HS-5 (cell line): ENCODE data around the gene ZNF488.

Experiments
- DNase-seq: peaks from one replicate; pipeline ENCODE4 v3.0.0-alpha.2; 2012; ENCODE audit warnings: low read depth

The ZNF488 gene

DNA sequence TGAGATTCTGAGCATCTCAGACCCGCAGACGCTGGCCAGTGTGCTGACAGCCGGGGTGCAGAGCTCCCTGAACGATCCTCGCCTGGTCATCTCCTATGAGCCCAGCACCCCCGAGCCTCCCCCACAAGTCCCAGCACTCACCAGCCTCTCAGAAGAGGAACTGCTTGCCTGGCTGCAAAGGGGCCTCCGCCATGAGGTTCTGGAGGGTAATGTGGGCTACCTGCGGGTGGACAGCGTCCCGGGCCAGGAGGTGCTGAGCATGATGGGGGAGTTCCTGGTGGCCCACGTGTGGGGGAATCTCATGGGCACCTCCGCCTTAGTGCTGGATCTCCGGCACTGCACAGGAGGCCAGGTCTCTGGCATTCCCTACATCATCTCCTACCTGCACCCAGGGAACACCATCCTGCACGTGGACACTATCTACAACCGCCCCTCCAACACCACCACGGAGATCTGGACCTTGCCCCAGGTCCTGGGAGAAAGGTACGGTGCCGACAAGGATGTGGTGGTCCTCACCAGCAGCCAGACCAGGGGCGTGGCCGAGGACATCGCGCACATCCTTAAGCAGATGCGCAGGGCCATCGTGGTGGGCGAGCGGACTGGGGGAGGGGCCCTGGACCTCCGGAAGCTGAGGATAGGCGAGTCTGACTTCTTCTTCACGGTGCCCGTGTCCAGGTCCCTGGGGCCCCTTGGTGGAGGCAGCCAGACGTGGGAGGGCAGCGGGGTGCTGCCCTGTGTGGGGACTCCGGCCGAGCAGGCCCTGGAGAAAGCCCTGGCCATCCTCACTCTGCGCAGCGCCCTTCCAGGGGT is 35.2 kb downstream of the ZNF488 start:
- DNase-seq: no peak

DNA sequence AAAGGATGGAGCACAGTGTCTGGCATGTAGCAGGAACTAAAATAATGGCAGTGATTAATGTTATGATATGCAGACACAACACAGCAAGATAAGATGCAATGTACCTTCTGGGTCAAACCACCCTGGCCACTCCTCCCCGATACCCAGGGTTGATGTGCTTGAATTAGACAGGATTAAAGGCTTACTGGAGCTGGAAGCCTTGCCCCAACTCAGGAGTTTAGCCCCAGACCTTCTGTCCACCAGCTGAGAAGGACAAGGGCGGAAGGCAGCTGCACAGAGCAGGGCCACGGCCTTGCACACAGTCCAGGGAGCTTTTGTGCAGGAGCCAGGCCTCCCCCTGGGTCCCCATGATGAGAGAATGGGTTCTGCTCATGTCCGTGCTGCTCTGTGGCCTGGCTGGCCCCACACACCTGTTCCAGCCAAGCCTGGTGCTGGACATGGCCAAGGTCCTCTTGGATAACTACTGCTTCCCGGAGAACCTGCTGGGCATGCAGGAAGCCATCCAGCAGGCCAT is 35.9 kb downstream of the ZNF488 start, which contains the start of gene RBP3:
Gene RBP3 (plus strand): TSS at position 226 of the 514 bp plus-strand sequence. CDS start 122 bp downstream, at position 348.
- no peak for DNase-seq

DNA sequence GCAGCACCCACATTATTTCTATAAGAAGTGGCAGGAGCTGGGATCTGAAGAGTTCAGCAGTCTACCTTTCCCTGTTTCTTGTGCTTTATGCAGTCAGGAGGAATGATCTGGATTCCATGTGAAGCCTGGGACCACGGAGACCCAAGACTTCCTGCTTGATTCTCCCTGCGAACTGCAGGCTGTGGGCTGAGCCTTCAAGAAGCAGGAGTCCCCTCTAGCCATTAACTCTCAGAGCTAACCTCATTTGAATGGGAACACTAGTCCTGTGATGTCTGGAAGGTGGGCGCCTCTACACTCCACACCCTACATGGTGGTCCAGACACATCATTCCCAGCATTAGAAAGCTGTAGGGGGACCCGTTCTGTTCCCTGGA is 36.8 kb downstream of the ZNF488 start:
- no peak for DNase-seq

DNA sequence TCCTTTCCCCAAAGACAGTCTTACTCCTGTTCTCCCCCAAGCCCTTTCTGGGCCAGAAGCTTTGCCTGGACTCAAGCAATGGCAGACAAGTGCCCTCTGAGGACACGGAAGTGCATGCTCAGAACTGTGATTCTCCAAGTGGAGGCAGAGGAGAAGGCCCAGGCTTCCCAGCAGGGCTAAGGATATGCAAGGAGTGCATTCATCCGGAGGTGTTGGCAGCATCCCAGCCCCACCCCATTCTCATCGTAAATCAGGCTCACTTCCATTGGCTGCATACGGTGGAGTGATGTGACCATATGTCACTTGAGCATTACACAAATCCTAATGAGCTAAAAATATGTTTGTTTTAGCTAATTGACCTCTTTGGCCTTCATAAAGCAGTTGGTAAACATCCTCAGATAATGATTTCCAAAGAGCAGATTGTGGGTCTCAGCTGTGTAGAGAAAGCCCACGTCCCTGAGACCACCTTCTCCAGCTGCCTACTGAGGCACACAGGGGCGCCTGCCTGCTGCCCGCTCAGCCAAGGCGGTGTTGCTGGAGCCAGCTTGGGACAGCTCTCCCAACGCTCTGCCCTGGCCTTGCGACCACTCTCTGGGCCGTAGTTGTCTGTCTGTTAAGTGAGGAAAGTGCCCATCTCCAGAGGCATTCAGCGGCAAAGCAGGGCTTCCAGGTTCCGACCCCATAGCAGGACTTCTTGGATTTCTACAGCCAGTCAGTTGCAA is 37.4 kb downstream of the ZNF488 start:
- DNase-seq: no peak

DNA sequence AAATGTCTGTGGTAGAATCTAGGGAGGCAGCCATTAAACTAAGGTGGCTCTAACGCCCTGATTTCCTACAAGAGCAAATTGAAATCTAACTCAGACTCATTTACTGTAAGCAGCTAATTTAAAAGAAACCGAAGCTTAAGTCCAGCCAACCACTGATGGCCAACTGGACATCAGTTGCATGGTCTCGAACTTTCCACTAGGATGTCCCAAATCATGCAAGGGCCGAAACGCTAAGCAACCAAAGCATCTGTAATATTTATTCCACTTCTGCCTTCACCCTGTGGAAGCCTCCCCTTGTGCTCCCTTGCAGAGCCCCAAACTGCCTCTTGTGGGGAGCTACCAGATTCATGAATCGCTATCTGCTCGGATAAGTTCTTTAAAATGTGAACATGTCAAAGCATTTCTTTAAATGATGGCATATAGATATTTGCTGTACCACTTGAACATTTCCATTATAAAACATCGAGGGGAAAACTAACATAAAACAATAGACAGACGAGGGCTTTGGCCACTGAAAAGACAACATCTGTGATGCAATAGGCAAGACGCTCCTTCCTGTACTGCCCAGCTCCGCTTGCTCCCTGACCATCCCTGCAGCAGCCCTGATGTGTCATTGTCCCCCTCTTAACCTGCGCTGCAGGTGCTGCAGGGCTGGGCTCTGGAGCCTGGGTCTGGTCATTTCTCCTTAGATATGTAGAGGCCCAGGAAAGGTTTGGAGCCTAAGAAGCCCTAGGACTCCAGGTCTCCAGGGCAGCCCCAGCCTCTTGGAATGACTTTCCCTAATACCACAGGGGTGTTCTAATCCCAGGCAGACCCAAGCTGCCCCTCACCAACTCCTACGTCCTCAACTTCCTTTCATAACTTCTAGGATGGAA is 38.9 kb downstream of the ZNF488 start:
- DNase-seq: no peak

GRCh38 chr10:47340608-47341170 is 43.4 kb downstream of the ZNF488 start:
- DNase-seq: peak; percentile 15

DNA sequence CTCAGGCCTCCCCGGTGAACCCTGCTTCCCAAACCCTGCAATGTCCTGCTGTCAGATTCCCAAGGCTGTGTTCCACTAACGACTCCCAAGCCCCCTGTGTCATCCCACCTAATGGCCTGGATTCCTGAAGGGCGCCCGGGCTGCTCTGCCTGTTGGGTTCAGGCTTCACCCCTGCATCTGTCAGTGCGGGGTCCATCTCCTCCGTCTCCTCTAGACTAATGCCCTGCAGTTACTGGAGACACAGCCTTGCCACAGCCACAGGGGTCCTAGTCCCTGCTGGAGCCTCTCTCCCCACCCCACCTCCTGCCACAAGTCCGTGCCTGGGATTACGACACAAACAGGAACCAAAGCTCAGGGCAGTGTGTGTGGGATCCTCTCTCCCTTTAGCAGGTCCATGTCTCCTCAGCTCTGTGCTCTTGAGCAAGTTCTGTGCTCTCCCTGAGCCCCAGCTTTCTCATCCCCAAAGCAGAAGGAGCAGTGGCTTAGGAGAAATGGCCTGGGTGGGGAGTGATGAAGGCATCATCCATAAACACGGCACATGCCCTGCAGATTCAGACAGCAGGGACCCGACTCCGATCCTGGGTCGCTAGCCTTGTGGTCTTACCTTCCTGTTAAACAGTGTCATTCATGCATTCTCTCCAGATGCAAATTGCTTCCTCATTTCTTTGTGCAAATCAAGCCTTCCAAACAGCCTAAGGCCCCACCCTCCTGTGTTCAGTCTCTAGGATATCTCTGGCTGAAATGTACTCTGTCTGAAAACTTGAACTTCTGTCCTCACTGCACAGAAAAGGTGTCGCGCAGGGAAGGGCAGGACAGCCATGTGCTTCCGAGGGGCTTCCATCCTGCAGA is 44.1 kb downstream of the ZNF488 start:
- no peak for DNase-seq

DNA sequence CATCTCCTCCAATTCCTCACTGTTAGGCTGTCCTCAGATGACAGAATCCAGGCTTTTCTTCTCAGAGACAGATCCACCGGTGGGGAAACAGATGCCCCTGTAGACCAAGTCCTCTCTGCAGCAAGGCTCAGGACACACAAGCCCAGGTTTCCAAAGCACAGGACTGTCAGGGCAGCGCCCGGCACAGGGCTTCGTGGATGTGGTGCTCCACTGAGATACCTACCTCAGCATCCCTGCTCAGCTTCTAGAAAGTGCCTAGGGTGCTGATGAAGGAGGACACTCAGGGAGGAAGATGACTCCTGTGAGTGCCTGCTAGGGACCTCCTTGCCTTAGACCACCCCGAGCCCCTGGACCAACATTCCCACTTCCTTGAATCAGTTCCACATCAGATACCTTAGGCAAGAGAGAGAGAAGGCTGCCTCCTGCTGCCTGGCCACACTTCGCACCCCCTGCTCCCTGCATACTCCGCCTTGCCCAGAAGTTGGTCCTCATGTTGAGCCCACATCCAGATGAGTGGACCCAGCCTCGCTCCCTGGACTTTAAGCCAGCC is 44.8 kb downstream of the ZNF488 start:
- DNase-seq: no peak

GRCh38 chr10:47337310-47337709 is 46.8 kb downstream of the ZNF488 start:
- DNase-seq: no peak

DNA sequence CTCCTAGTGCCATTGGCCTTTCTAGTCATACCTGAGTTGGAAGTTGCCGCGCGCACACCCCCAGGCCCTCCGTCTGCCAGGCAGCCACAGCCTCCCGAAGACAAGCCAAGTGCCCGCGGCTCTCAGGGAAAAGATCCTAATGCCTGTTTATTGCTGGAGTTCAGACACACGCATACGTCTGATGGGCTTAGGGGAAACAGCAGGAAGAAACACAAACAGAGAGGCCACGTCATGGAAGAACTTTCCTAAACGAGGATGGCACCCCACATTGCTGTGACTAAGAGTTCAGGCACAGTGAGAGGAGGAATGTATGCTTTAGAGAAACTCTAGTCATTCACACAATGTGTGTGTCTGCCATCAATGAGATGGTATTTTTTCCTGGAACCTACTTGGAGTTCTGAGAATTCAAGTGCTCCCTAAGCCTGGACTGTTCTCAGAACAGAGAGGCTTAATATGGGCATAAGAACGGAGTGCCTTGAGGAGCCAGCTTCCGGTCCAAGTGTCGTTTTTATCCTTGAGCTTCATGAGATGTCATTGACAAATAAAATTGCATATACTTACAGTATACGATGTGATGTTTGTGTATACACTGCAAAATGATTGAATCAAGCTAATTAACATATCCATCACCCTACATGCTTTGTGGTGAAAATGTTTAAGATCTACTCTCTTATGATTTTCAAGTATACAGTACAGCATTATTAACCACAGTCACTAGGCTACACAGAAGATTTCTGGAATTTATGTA is 47.5 kb downstream of the ZNF488 start:
- no peak for DNase-seq

- no peak for DNase-seq
Observed at GRCh38 chr10:47335906-47336305, 48.2 kb downstream of the ZNF488 start.

DNA sequence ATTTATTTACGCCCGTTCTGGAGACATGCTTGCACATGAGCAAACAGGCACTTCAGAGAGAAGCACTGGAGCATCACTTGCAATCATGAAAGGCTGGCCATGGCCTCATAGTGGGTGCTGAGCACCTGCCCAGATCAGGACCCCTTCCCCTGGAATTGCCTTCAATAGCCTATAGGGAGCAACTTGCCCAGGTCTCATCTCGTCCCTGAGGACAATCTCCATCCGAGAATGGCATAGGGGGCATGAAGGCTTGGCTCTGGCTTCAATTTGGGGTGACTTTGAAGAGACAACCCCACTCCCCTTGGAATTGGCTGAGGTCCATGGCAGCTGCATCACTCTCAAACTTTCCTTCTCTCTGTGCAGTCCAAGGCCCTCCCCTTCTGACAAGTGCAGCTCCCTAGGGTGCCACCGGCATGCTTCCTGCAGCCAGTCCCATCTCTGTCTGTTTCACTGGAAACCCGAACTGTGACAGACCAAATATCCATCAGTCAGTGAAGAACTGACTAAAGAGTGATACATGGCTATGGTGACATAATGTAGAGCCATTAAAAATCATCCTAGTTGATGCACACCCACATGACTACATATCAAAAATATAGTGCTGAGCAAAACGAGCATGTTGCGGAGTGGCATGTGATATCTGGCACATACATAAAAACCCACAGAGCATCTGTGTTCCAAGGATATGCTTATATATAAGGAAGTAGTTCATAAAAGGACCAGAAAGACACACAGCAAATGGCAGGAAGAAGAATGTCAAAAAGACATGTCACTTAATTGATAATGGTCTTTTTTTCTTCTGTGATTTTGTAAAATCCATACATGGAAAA is 49.4 kb downstream of the ZNF488 start:
- no peak for DNase-seq

GRCh38 chr10:47333532-47333931 is 50.6 kb downstream of the ZNF488 start:
- no peak for DNase-seq

DNA sequence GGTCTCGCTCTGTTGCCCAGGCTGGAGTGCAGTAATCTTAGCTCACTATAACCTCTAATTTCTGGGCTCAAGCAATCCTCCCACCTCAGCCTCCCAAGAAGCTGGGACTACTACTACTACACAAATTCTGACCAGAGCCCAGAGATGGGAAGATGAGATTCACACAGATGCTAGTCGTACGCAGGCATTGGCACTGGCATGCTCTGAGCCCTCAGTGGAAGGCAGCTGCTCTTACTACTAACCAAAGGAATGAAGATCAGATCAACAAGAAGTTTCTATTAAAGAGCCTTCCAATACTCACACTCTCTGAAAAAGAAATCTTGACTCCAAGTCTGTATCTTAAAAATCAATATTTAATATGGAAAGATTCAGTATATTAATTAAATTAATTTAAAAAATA is 51.1 kb downstream of the ZNF488 start:
- DNase-seq: no peak

DNA sequence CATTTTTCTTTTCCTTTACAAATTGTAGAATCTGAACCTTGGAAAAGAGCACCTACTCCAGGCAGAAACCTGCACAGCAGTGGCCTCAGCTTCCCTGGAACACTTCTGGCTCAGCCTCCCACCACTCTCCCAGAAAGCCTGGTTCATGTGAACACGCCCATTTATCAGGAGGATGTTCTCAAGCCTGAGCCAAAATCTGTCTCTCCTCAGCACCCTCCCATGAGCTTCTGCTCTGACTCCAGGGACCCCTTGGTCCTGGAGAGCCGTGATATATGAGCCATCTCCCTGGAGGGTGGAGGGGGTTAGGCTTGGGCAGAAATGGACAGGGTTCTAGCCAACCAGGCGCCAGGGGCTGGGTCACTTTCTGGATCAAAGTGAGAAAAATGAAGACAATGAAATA is 51.7 kb downstream of the ZNF488 start:
- DNase-seq: no peak

DNA sequence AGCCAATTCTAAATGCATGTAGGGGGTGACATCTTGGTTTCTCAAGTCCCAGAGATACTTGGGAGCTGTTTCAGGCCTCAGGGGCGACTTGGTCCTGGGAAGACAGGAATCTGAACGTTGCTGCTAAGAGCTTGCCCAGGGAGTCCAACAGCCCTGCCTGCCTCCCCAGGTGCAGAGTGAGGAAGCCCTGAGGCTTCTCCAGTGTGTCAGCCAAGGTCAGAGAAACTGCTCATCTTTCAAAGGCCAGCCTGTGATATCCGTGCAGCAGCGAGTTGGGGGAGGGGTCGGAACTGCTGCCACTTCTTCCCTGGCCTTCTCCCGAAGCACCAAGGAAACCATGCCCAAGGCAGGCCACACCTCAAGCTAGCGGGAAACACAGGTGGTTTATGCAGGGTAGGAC is 52.1 kb downstream of the ZNF488 start:
- no peak for DNase-seq

- DNase-seq: no peak
Observed at GRCh38 chr10:47331491-47331890, 52.6 kb downstream of the ZNF488 start.

- DNase-seq: no peak
Observed at GRCh38 chr10:47330804-47331203, 53.3 kb downstream of the ZNF488 start.

DNA sequence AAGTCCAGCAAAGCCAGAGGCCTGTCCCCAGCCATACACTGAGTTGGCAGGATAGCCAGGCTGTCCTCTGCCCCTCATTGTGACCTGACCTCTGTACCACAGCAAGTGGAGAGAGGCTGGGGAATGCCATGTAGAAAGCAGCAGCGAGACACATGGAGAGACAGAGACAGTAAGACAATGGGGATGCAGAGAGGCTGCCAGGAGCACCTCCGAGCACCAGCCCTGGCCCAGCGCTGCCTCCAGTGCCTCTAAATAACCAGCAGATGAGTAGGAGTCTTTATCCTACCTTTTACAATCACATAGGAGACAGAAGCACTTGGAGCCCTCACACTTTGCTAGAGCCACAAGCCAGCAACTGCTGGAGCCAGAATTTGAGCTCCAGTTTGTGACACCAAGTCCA is 53.7 kb downstream of the ZNF488 start:
- DNase-seq: no peak
